Measurements from ENCODE around the gene STEAP4. TPM values are rescaled to one million over a fixed set of nuclear protein-coding genes. Genes with fewer than 3 reads are reported as not detected.

STEAP4 gene
- total RNA-seq, 2 experiments from 2014 or later, result not detected

DNA sequence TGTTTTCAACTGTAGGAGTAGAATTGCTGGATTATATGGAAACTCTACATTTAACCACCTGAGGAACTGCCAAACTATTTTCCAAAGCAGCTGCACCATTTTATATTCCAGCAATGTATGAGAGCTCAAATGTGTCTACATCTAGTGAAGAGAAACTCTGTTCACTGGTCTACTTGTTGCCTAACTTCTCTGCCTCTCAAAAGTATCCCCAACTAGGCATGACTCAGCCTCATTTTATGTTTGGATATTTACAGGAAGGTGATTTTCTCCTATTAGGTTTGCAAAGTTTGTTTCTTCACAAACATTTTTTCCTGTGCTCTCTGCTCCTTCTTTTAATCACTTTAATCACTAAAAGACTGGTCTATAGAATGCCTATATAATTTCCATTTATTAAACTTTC, 49.8 kb downstream of the STEAP4 start:
- Mint-ChIP-seq H3K4me1 (ENCODE audit: low read depth) (no peaks in the 10 kb centered on the region), H3K9me3 (peaks cover 11% of the 10 kb centered on the region), H3K27me3 (peaks cover 12% of the 10 kb centered on the region), H3K36me3 (ENCODE audit: low read depth) (no peaks in the 10 kb centered on the region), H3K4me3 (no peak overlapping the region), H3K27ac (no peak overlapping the region)
- CTCF ChIA-PET, result no interaction called here
- intact Hi-C loops (cut with micrococcal nuclease), result no loop called here
- no peak for TF ChIP-seq CTCF (IDR thresholded peaks at IDR 0.05)
- DNase-seq (no peak), ATAC-seq (no peak)
- POLR2A ChIA-PET, result no interaction called here

DNA sequence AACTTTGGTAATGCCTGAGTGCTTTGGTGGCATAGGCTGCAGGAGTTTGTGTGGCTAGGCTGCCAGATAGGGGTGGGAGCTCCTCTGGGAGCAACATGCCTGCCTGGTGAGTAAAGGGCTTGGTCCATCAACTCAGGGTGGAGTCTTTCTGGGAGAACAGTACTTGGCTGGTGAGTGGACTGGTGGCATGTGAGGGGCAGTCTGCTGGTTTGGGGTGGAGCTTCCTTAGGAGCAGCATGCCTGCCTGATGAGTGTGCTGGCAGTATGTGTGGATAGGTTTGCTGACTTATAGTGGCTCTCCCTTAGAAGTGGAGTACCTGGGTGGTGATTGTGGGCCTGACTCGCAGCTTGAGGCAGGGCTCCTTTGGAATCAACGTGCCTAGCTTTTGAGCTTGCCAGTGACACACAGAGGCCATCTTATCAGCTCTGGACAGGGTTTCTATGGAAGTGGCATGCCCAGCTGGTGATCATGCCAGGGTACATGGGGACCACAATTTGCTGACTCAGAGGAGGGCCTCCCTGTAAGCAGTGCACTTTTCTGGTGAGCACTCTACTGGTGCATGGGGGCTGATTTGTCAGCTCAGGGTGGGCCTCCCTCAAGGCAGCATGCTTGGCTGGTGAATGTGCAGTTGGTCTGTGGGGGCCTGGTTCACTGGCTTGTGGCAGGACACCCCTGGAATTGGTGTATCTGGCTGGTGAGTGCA, 51.8 kb downstream of the STEAP4 start:
- Mint-ChIP-seq H3K4me1 (ENCODE audit: low read depth) (no peaks in the 10 kb centered on the region), H3K9me3 (peaks cover 11% of the 10 kb centered on the region)
- TF ChIP-seq CTCF (IDR thresholded peaks at IDR 0.05), result no peak

DNA sequence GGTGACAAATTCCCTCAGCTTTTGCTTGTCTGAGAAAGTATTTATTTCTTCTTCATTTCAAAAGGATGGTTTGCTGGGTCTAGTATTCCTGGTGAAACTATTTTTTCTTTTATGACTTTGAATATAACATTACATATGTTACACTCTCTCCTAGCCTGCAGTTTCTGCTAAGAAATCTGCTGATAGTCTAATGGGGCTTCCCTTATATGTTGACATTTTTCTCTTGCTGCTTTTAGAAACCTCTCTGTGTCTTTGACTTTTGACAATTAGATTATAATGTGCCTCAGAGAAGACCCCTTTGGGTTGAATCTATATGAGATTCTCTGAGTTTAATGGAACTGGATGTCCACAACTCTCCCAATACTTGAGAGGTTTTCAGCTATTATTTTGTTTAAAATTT, 53.1 kb downstream of the STEAP4 start:
- Mint-ChIP-seq H3K27me3 (peaks cover 10% of the 10 kb centered on the region), H3K4me3 (no peak overlapping the region), H3K9me3 (peaks cover 11% of the 10 kb centered on the region), H3K36me3 (ENCODE audit: low read depth) (no peaks in the 10 kb centered on the region), H3K4me1 (ENCODE audit: low read depth) (no peaks in the 10 kb centered on the region), H3K27ac (no peak overlapping the region)
- TF ChIP-seq CTCF (IDR thresholded peaks at IDR 0.05), result no peak
- ATAC-seq, result no peak
- DNase-seq, result no peak
- POLR2A ChIA-PET, result interaction anchor here (1.1 kb wide), 1 partner anchor 12 kb away, joined by 3 read pairs; no protein-coding TSS in a partner anchor
- intact Hi-C loops (cut with micrococcal nuclease), result no loop called here
- CTCF ChIA-PET, result no interaction called here

More for the DNA sequence above, 51.8 kb downstream of the STEAP4 start:
- ChIA-PET CTCF (no interaction called here), POLR2A (interaction anchor here (1.1 kb wide), 1 partner anchor 13 kb away, joined by 3 read pairs; no protein-coding TSS in a partner anchor)
- ATAC-seq (no peak), DNase-seq (no peak)
- no peak overlapping the region for H3K4me3 Mint-ChIP-seq
- intact Hi-C loops (cut with micrococcal nuclease), result no loop called here
- no peaks in the 10 kb centered on the region for H3K36me3 Mint-ChIP-seq (ENCODE audit: low read depth)
- H3K27me3 Mint-ChIP-seq, result peaks cover 10% of the 10 kb centered on the region
- no peak overlapping the region for H3K27ac Mint-ChIP-seq

- H3K9me3 Mint-ChIP-seq, result no peaks in the 10 kb centered on the region
- ChIA-PET POLR2A (interaction anchor here (0.6 kb wide), 1 partner anchor 464 kb away, joined by 3 read pairs; no protein-coding TSS in a partner anchor), CTCF (interaction anchor here (1.1 to 1.5 kb wide), 2 partner anchors 32 to 113 kb away, joined by 3 to 6 read pairs; no protein-coding TSS in a partner anchor)
- no peak overlapping the region for H3K4me3 Mint-ChIP-seq
- no peak for DNase-seq
- H3K36me3 Mint-ChIP-seq (ENCODE audit: low read depth), result no peaks in the 10 kb centered on the region
- peaks cover 13% of the 10 kb centered on the region for H3K27me3 Mint-ChIP-seq
- intact Hi-C loops (cut with micrococcal nuclease), result no loop called here
- no peak for TF ChIP-seq CTCF (IDR thresholded peaks at IDR 0.05)
- no peaks in the 10 kb centered on the region for H3K4me1 Mint-ChIP-seq (ENCODE audit: low read depth)
- H3K27ac Mint-ChIP-seq, result no peak overlapping the region
- ATAC-seq, result no peak
Observed at GRCh38 chr7:88244258-88244657, 62.4 kb downstream of the STEAP4 start.

DNA sequence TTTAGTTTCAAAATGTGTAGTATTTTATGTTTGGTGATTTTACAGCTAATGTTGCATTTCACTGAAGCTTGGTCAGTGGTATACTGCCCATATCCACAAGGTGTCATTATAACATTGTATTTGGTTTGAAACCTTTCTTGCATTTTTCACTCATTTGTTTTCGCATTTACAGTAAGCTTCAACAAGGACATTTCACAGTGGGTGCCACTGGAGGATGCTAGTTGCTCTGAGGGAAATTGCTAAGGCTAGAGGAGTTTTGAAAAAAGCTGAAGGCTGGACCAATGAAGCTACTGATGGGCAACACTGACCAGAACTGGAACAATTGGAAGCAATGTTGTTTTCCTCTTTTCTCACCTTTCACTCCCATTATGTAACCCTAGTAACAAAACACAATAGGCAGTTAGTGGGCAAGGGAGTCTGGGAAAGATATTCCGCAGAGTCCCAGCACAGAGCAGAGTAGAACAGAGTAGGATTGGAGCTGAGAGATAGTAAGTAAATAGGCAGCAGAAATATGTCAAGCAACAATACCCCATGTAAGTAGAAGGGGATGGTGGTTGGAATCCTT, 63.3 kb downstream of the STEAP4 start:
- Mint-ChIP-seq H3K36me3 (ENCODE audit: low read depth) (no peaks in the 10 kb centered on the region), H3K9me3 (no peaks in the 10 kb centered on the region), H3K27me3 (peaks cover 13% of the 10 kb centered on the region), H3K27ac (no peak overlapping the region), H3K4me1 (ENCODE audit: low read depth) (no peaks in the 10 kb centered on the region), H3K4me3 (no peak overlapping the region)
- CTCF ChIA-PET, result interaction anchor here (0.7 to 1.5 kb wide), 6 partner anchors 16 to 116 kb away, joined by 3 to 6 read pairs (median 3); no protein-coding TSS in a partner anchor
- peak; percentile 52 for TF ChIP-seq CTCF (IDR thresholded peaks at IDR 0.05)
- POLR2A ChIA-PET, result interaction anchor here (0.6 kb wide), 1 partner anchor 465 kb away, joined by 3 read pairs; no protein-coding TSS in a partner anchor
- DNase-seq (no peak), ATAC-seq (peak; percentile 60)
- intact Hi-C loops (cut with micrococcal nuclease), result no loop called here

Measured in activated CD8-positive, alpha-beta T cell treated with anti-CD3 and anti-CD28 coated beads for 36 hours (primary cell).